NCI-H128 (cell line): ENCODE measurements around the gene PRKCE.

Experiments used
- DNase-seq: peaks from one replicate; lab custom pipeline; 2025; ENCODE audit not compliant: unreplicated experiment; lab: John Stamatoyannopoulos, UW

PRKCE gene

DNA sequence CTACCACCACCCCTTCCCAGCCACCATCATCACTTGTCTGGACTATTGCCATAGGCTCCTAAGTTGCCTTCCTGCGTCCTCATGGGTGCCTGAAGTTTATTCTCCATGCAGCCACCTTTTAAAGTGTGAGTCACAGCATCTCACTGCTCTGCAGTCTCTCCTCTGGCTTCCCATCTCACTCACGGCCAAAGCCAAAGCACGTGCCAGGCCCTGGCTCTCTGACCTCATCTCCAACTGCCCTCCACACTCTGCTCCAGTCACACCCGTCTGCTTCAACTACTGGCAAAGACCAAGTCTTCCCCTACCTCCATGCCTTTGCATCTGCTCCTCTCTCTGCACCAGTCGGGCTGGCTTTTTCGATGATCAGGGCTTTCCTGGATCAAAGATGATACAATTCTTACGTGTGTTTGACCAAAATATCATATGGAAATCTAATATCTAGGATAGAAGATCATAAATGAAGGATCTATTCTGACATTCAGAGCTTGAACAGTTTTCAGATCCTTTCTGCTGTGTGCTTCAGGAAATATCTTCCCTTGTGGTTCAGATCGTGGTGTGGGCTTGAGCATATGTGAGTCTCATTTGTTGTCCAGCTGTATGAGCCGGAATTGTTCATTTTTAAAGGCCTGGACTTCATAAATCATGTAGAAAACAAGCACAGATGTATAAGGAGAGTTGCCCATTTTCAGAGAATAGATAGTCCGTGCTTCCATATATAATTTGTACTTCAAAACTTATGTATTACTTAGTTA lies 175.6 kb downstream of the PRKCE start:
- no peak for DNase-seq

DNA sequence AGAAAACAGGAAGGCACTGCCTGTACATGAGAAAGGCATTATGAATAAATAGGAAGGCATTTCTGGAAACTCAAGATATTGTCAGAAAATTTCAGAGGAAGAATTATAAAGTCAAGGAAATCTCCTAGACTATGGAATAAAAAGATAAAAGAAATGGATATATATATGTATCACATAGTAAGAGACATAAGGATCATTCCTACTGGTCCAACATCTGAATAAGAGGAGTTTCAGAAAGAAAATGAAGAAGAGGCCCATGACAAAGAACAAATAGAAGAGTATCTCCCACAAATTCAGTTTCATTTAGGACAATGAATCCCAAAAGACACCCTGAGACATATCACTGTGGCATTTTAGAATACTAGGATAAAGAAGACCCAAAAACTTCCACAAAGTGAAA lies 178.8 kb downstream of the PRKCE start:
- DNase-seq, result no peak

DNA sequence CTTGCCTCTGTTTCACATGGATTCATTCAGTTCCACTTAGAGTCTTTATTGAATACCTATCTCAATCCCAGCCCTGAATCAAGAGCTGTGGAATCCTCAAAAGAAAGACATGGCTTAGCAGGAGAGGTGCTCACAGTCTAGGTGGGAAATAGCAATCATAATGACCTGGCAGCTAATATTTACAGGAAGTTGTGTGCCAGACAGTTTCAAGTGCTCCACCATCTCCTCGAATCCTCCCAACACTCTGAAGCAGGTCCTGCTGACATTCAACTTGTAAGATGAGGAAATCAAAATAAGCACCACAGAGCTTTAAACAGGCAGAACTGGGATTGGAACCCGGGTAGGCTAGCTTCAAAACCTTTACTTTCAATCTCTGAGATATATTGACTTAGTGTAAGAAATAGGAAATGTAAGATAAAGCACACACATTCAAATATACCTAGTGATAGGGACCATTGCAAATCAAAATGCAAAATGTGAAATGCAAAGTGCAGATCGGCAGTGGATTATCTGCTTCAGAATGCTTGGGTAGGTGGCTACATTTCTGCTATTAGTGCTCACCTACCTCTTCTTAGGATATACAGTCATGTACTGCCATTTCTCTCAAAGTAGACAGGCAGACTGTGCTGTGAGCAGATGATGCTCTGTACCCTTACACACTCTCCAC lies 182.0 kb downstream of the PRKCE start:
- no peak for DNase-seq

DNA sequence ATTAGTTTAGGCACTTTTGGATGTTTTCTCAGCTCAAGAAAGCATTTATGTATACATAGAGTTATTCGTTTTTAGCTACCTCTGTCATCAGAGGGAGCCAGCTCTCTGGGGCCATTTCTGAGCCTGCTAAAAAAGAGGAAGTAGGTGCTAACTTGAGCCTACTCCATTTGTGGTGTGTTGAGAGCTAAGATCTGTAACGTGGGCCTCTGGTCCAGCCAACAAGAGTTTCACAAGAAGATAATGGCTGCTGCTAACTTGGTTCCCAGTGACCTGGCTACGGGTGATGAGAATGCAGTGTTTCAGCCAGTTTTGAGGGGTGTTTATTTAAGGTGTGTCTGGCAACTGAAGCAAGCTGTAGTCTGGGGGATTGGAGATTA lies 182.5 kb downstream of the PRKCE start:
- DNase-seq, result no peak

DNA sequence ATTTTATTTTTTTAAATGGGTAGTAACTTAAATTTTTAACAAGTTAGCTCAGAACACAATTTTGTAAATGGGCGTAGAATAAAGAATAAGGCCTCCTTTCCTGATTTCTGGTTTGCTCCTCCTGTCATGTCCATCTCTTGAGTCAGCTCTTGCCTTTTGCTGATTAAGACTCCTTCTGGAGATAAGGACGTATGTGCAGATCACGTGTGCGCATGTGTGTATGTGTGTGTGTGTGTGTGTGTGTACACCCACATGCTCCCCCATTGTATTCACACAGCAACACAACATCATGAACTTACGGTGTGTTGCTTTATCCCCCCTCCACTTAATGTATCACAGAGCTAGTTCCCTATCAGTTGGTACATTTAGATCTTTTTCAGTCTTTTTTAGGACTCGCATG lies 182.9 kb downstream of the PRKCE start:
- DNase-seq, result no peak

DNA sequence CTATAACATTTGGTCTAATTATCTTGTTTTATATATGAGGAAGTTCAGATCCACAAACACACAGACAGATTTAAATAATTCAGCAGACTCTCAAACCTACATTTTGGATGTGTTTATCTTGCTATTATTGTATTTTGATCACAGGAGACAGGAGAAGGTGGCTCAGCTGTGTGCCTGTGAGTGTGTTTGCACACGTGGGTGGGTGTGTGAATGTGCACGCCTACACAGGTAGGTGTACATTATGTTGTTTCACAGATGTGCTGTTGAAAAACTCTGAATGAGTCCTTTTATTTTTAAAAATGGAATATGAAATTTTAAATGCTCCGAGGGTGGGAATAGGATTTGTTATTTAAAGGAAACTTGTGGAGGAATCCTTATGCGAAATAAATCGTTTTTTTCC lies 183.4 kb downstream of the PRKCE start:
- DNase-seq, result no peak

DNA sequence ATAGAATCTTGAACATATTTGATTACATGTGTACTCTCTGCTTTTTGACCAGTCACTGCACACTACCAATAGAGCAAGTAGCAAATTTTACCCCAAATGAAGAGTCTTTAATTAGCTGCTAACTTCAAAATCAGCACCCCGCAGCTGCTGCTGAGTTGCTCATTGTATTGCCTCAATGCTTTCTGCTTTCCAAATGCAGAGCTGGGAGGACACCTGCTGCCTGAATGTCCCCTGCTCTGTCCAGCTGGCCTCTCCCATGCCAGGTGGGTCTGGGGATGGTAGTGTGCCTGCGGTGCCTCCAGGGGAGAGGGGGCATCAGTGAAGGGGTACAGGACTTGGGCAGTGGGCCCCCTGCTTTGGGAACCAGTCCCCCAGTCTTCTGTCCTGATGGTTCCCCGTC lies 184.8 kb downstream of the PRKCE start:
- no peak for DNase-seq

DNA sequence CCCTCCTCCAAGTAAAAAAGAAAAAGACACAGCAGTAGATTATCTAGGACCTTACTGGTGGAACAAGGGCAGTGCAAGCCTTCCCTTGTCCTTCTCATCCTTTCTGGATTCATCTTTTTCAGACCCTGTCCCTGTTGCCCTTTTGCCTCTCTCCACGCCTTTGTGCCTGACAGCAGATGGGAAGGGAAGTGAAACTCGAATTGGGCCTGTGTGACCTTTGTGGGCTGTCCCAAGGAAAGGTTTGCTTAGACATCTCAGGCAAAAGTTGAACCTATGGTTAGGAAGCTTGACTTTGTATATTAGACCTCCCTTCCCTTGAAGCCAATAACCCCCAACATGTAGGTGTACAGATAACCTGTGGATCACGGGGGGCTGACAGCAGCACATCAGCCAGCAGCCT lies 185.3 kb downstream of the PRKCE start:
- DNase-seq, result no peak

DNA sequence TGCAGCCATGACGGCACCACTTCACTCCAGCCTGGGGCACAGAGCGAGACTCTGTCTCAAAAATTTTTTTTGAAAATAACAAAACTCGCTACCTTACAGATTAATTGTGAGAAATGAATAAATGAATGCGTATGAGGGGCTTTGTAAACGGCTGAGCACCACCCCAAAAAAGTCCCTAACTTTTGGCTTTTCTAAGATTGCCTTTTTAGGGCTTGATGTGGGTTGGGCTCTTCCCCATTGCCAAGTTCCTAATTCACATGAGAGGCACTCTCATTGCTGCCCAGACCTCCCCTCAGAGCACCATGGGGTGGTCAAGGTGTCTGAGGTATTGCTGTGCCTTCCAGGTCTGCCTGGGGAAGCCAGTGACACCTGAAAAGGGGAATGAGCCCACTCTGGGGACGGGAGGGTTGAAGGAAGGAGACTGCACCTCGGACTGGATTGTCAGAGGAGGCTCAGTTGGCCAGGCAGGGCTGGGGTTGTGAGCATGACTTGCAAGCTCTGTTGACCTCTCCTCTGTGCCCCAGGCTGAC lies 186.4 kb downstream of the PRKCE start:
- DNase-seq, result no peak

DNA sequence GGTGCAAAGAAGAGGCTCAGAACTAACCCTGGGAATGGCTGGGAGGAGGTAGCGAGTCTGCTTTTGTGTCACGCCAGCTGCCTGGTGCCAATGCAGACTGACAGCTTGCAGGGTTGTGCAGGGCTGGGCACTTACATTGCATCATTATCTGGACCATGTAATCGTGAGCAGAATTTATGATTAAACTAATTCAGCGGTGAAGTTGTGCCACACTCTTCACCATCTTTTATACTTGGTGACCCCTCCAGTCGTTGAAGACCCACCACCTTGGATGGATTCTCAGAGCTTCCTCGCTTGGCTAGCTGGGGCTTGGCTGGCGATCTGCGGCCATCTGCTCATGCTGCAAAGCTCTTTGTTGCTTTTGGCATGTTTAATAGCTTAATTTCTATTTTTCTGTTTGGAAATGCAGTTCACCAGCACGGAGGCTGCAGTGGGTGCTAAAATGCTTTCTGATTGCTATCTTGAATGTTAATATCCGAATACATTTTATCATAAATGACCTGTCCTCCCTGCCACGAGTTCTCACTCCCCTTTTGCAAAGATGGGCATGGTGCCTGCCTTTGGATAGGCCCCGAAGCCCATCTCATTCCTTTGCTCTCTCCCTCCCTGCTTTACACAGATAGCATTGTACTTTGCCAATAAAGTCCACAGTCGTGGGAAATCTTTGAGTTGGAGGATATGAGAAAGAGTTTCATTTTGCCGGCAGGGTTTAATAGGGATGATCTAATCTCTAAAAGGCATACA lies 188.2 kb downstream of the PRKCE start:
- DNase-seq, result no peak

DNA sequence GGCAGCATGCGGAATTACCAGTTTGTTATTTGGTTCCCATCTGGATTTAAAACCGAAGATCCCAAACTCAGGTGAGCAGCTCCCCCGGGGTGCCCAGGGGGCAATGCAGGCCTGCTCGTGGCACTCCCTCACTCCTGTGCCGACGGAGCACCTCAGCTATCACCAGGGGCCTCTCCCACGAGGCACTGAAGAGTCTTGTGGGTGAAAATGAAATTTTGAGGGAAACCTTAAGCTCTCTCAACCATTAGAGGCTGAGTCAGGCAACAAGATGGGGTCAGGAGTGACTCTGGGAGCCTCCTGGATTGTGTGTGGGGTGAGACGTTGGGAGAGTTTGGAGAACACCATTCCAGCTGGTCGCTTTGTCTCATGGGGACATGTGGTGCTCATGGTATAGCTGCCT lies 189.0 kb downstream of the PRKCE start:
- no peak for DNase-seq

DNA sequence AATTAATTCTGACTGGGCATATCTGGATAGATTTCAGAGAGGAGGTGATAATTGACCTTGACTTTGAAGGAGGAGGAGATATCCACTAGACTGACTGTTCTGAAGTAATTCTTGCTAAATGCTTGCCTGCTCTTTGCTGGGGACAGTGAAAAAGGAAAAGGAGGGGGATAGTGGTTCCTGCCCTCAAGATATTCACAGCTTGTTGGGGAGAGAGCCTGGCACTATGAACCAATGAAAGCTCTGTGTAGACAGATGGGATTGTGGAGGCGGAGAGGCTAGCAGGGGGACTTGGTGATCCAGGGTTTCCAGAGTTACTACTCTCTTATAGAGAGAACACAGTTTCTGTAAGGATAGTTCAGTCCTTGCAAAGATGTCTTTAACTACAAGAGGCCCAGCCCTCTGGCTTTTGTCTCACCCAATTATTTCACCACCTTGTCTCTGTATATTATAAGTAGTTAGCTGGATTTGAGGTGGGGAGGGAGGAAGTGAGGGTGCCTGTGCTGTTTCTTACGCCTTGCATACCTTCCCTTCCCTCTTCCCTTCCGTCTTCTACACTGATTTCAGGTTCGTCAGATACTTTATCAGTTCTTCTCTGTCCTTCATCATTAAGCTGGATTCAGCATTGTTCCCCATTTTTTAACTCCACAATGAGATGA lies 190.4 kb downstream of the PRKCE start:
- DNase-seq, result no peak

DNA sequence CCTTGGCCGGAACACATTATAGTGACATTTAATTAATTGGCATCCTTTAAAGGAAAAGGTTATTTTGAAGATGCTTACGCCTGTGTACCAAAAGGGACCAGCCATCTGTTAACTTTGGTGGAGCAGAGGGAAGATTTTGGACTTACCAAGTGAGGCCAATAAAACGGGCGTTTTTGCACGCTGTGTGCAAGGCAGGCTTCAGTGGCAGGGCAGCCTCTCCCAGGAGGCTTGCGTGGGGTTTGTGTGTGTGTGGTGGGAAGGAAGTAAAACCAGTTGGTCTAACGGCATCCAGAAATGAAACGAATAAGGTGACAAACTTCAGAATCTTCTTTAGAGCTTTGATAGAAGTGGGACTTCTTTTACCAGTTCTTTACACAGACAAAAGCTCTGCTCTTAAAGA lies 191.7 kb downstream of the PRKCE start:
- DNase-seq, result no peak

DNA sequence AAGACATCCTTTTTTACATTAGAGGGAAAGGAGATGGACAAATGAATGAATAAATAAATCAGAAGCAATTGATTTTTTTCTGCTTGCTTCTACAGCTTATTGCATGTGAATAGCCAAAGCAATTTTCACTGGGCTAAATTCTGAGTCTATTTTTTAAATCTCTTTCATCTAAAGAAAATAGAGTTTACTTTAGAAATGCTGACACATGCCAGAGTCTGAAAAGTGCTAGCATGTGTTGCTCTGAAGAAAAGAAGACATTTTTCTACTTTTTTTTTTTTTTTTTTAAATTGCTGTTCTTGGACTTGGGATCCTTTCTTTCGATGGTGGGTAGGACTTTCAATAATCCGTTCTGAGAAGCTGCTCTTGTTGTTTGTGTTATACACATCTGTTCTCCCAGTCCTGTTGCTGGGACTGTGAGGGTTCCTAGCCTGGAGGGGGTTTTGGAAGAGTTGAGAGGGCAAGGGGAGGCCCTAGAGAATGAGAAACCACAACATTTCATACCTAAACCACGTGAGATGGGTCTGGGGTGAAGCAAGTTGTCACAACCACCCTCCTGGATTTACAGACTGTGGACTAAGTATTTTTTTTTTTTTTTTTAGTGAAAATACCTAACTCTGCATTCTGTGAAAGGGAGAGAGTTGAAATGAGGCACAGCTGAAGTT lies 193.5 kb downstream of the PRKCE start:
- no peak for DNase-seq

DNA sequence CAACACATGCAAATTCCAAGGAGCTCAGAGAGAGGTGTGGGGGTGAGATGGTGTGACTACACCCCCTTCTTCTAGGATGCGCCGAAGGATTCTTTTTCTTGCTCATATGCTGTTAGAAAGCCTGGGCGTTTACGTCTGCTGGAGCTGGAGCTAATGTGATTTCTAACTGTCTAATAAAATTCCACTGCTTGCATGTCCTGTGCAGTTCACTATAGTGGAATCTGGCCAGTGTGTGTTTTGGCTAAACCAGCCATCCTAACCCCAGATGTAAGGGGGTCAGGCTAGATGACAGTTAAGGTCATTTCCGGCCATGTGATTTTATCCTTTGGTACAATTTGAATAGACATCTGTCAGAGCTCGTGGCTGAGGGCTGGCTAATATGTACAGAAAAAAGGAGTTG lies 194.1 kb downstream of the PRKCE start:
- no peak for DNase-seq

DNA sequence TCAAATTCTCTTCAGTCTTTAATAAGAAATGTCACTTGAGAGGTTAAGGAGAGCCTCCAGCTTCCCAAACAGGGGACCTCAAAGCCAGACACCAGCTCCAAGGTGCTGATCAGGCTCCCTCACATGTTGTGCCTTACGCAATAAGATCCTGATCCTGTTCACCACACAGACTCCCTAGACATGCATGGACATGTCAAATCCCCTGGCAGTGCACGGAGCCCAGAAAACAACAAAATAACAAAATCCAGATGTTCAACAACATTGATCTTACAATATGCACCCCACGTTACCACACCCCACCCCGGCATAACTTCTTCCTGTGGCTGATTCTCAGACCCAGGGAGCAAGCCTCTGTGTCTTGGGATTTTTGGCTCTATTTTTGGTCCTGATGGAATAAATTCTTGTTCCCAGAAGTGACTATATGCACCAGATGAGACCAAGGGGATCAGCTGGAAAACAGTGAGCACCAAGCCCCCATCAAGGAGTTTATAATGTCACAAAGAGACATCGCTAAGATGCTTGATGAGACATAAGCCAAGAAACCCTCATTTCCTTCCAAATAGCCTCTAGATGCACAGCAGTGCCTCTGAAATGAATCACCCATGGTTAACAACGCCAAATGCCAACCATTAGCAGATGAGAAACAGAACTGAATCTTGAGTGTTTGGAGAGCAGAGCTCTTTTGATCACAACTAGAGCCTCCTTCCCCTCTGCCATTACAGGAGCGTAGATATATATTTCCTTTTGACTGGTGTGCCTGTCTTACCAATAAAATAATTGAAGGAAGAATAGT lies 198.2 kb downstream of the PRKCE start:
- no peak for DNase-seq

DNA sequence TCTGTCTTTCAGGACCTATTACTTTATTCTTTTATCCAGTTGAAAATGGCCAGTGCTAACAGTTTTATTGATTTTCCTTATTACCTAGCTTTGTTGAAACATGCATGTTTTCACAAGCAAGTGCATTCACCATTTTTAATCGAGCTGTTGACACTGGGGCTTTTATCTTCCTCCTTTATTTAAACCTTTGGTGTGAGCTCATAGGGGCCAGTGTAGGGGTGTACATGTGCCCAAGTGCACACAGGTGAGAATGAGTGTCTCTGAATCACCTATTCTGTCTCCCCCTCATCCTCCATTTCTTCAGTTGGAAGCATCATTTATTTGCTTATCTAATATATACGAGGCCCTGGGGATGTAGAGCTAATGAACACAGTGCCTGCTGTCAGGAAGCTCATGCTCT lies 199.1 kb downstream of the PRKCE start:
- DNase-seq, result no peak

DNA sequence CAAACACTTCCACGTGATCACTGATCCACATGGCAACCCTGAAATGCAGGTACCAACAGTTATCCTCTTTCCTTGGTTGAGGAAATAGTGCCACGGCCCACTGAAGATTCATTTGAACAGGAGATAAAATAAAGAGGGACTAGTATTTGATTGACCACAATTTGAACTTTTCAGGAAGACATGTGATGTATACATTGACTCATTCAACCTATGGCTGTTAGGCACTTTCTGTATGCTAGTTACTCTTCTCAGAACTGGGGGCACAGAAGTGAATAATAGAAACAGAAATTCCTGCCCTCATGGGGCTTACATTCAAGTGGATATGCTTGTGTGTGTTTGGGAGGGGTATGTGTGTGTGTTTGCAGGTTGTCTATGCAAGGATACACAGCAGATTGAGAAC lies 199.6 kb downstream of the PRKCE start:
- no peak for DNase-seq

DNA sequence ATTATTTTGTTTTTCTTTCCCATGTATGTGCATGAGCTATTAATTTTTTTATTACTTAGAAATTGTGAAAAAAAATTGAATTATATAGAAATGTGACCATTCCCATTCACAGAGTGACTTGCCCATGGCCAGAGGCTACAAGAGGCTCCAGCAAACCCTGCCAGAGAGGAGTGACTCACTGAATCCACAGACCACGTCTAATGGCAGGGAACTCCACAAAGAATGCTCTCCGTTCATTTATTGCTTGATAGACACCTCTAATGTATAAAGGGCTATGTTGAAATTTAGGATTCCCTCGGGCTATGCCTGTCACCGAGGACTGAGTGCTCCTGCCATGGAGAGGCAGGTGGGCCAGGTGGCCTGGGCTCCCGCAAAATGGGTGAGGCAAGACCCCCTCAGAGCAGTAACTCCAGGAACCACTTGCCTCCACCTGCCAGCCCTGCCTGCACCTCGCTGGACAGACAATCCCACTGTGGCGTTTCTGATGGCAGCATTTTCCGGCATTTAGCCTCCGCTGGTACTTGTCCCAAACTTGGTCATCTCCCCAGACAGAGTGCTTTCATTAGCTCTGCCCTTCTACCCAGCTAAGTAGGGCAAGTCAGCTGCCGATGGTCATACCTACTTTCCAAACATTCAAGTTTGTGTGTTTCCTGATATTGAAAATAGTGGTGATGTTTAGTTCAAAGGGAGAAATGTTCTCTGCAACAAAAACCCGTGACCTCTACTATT lies 200.3 kb downstream of the PRKCE start:
- no peak for DNase-seq
